HFF-Myc (cell line): ENCODE measurements around the gene RAPGEF6.
A peak's percentile ranks its signal among the peaks of the same experiment; 100 is the strongest.

ENCODE experiments used
- DNase-seq: peaks from one replicate; pipeline ENCODE4 v3.0.0-alpha.2; 2011; ENCODE audit warnings: low read depth; ENCODE audit errors: extremely low read depth
- H3K4me3 ChIP-seq: replicated peaks from 2 replicates; pipeline ENCODE4 v1.5.1; 2011; ENCODE audit warnings: low read depth, mild to moderate bottlenecking, control low read depth, low read length
- CTCF ChIP-seq: IDR thresholded peaks from 2 replicates; pipeline ENCODE4 v1.5.1; 2012; ENCODE audit warnings: mild to moderate bottlenecking, low read depth, low read length, control low read depth; ENCODE audit errors: missing control alignments

The RAPGEF6 gene

GRCh38 chr5:131634238-131634637 lies 791 bp downstream of the RAPGEF6 start:
- TF ChIP-seq CTCF, result no peak
- no peak for DNase-seq
- H3K4me3 ChIP-seq, result peak overlapping the region; percentile 79

- peak overlapping the region; percentile 79 for H3K4me3 ChIP-seq
- DNase-seq, result no peak
- no peak for TF ChIP-seq CTCF
Measured at GRCh38 chr5:131633830-131634229, 1.2 kb downstream of the RAPGEF6 start.

GRCh38 chr5:131630963-131631350 lies 4.1 kb downstream of the RAPGEF6 start:
- no peak overlapping the region for H3K4me3 ChIP-seq
- no peak for TF ChIP-seq CTCF
- DNase-seq, result no peak

GRCh38 chr5:131630208-131630962 lies 4.6 kb downstream of the RAPGEF6 start:
- DNase-seq, result no peak
- TF ChIP-seq CTCF, result no peak
- H3K4me3 ChIP-seq, result no peak overlapping the region

- TF ChIP-seq CTCF, result no peak
- DNase-seq, result no peak
- no peak overlapping the region for H3K4me3 ChIP-seq
Measured at GRCh38 chr5:131628990-131629389, 6.0 kb downstream of the RAPGEF6 start.

GRCh38 chr5:131627207-131627865 lies 7.7 kb downstream of the RAPGEF6 start:
- DNase-seq, result no peak
- TF ChIP-seq CTCF, result no peak
- H3K4me3 ChIP-seq, result no peak overlapping the region
